H1 (cell line): ENCODE measurements around the gene UNC5B. TPM values are rescaled to one million over a fixed set of nuclear protein-coding genes. Genes with fewer than 3 reads are reported as not detected.
A peak's percentile ranks its signal among the peaks of the same experiment; 100 is the strongest.

Experiments used
- CTCF ChIA-PET: fragments of 300-600 bp; sonication (Branson Sonifier 250); formaldehyde crosslinking; loops from one replicate; lab custom pipeline; 2021; ENCODE audit not compliant: partially characterized antibody; lab: Charles Lee
- POLR2A ChIA-PET: fragments of 300-600 bp; sonication (Branson Sonifier 250); formaldehyde crosslinking; loops from one replicate; lab custom pipeline; 2021; ENCODE audit warnings: inconsistent platforms; ENCODE audit not compliant: partially characterized antibody; lab: Charles Lee
- DNase-seq, 2 experiments: peaks; one replicate each; pipeline versions ENCODE4 v3.0.0 to v3.0.0-alpha.2; 2010 to 2022; ENCODE audit warnings: low spot score in 2 of 2, low read depth in 1 of 2, mixed read lengths in 1 of 2
- FAIRE-seq: peaks from 2 replicates; lab custom pipeline; 2011; peaks lifted over from hg19 to GRCh38; lab: Jason Lieb, UNC
- H2AFZ ChIP-seq: 2 replicates; pipeline ENCODE4 v1.8.1; 2012; ENCODE audit warnings: low read length, inconsistent platforms
- H2AK5ac ChIP-seq: 2 replicates; pipeline ENCODE4 v1.6.1; 2013; ENCODE audit warnings: low read depth, low read length
- H2BK120ac ChIP-seq: replicated peaks from 2 replicates; pipeline ENCODE3; 2013; ENCODE audit warnings: low read depth, low read length, inconsistent platforms
- H2BK12ac ChIP-seq: 2 replicates; pipeline ENCODE4 v1.6.1; 2013; ENCODE audit warnings: low read depth, low read length
- H2BK15ac ChIP-seq: 2 replicates; pipeline ENCODE4 v1.6.1; 2013; ENCODE audit warnings: low read length
- H2BK20ac ChIP-seq: 2 replicates; pipeline ENCODE4 v1.6.1; 2013; ENCODE audit warnings: low read length
- H2BK5ac ChIP-seq: 2 replicates; pipeline ENCODE4 v1.6.1; 2013; ENCODE audit warnings: low read depth, low read length
- H3K14ac ChIP-seq: 2 replicates; pipeline ENCODE4 v1.6.1; 2013; ENCODE audit warnings: inconsistent platforms; ENCODE audit not compliant: insufficient read length
- H3K18ac ChIP-seq: 2 replicates; pipeline ENCODE4 v1.6.1; 2013; ENCODE audit warnings: low read length; ENCODE audit errors: extremely low read depth
- H3K23ac ChIP-seq: 2 replicates; pipeline ENCODE4 v1.6.1; 2013; ENCODE audit warnings: inconsistent platforms; ENCODE audit not compliant: insufficient read length
- H3K23me2 ChIP-seq: 2 replicates; pipeline ENCODE4 v1.6.1; 2013; ENCODE audit warnings: low read depth, low read length
- H3K27ac ChIP-seq: 2 replicates; pipeline ENCODE4 v1.6.1; 2011; ENCODE audit warnings: low read depth, low read length, inconsistent platforms
- H3K27me3 ChIP-seq, 4 experiments: replicated peaks in 1 of 4; 1 replicate in 1 of 4; 2 replicates in 3 of 4; pipeline versions ENCODE4 v1.6.1 to v1.8.1; 2011 to 2013; ENCODE audit warnings: low read length in 3 of 4, mild to moderate bottlenecking in 3 of 4, inconsistent platforms in 2 of 4, mixed read lengths in 2 of 4, moderate library complexity in 1 of 4; ENCODE audit not compliant: control insufficient read depth in 3 of 4, insufficient read depth in 3 of 4; ENCODE audit errors: extremely low read depth in 1 of 4
- H3K36me3 ChIP-seq, 4 experiments: 2 replicates each; pipeline versions ENCODE4 v1.6.1 to v1.8.1; 2011 to 2013; ENCODE audit warnings: mild to moderate bottlenecking in 4 of 4, low read length in 3 of 4, moderate library complexity in 2 of 4, control low read depth in 1 of 4, inconsistent platforms in 1 of 4; ENCODE audit not compliant: insufficient read depth in 4 of 4, control insufficient read depth in 2 of 4
- H3K4ac ChIP-seq: replicated peaks from 2 replicates; pipeline ENCODE3; 2013; ENCODE audit warnings: low read length, low read depth, mixed read lengths, inconsistent platforms; ENCODE audit not compliant: insufficient read length
- H3K4me1 ChIP-seq, 4 experiments: replicated peaks in 1 of 4; 1 replicate in 1 of 4; 2 replicates in 3 of 4; pipeline versions ENCODE4 v1.6.1 to v1.8.1; 2011 to 2013; ENCODE audit warnings: low read length in 3 of 4, inconsistent platforms in 2 of 4, mixed read lengths in 1 of 4; ENCODE audit not compliant: insufficient read depth in 4 of 4, control insufficient read depth in 3 of 4
- H3K4me2 ChIP-seq, 2 experiments: 2 replicates each; pipeline versions ENCODE4 v1.6.1 to v1.8.1; 2011 to 2013; ENCODE audit warnings: low read depth in 2 of 2, low read length in 2 of 2, control low read depth in 1 of 2, inconsistent platforms in 1 of 2, mild to moderate bottlenecking in 1 of 2; ENCODE audit not compliant: insufficient read depth in 1 of 2
- H3K4me3 ChIP-seq, 4 experiments: fragments of 200-600, 300-600 bp in 1 of 4; sonication (generic), shearing (Covaris generic), sonication (Bioruptor Twin) in 1 of 4; 2 replicates each; pipeline versions ENCODE4 v1.5.1 to v1.8.1; 2011 to 2016; ENCODE audit warnings: low read length in 4 of 4, low read depth in 3 of 4, control low read depth in 2 of 4, inconsistent platforms in 2 of 4, mild to moderate bottlenecking in 2 of 4, mixed read lengths in 1 of 4, moderate library complexity in 1 of 4; ENCODE audit not compliant: insufficient read depth in 2 of 4; ENCODE audit errors: extremely low read depth in 1 of 4
- H3K56ac ChIP-seq: replicated peaks from 2 replicates; pipeline ENCODE3; 2013; ENCODE audit warnings: low read depth, mild to moderate bottlenecking, mixed read lengths, low read length, inconsistent platforms; ENCODE audit not compliant: insufficient read length
- H3K79me1 ChIP-seq: 2 replicates; pipeline ENCODE4 v1.6.1; 2013; ENCODE audit warnings: low read depth, low read length, control low read depth
- H3K79me2 ChIP-seq, 2 experiments: 2 replicates each; pipeline versions ENCODE4 v1.6.1 to v1.8.1; 2012 to 2013; ENCODE audit warnings: low read length in 2 of 2, mild to moderate bottlenecking in 2 of 2, inconsistent platforms in 1 of 2; ENCODE audit not compliant: insufficient read depth in 2 of 2, control insufficient read depth in 1 of 2
- H3K9ac ChIP-seq, 4 experiments: replicated peaks in 1 of 4; 1 replicate in 1 of 4; 2 replicates in 3 of 4; pipeline versions ENCODE4 v1.6.1 to v1.8.1; 2011 to 2013; ENCODE audit warnings: low read depth in 3 of 4, low read length in 3 of 4, control low read depth in 2 of 4, mild to moderate bottlenecking in 2 of 4, moderate library complexity in 2 of 4, inconsistent platforms in 1 of 4; ENCODE audit errors: extremely low read depth in 1 of 4
- H3K9me3 ChIP-seq, 2 experiments: 2 replicates each; pipeline versions ENCODE4 v1.6.1 to v1.8.1; 2012 to 2013; ENCODE audit warnings: mild to moderate bottlenecking in 2 of 2, moderate library complexity in 2 of 2, control low read depth in 1 of 2, inconsistent platforms in 1 of 2, low read depth in 1 of 2, low read length in 1 of 2, mixed read lengths in 1 of 2; ENCODE audit not compliant: insufficient read depth in 2 of 2
- H4K20me1 ChIP-seq, 2 experiments: replicated peaks in 1 of 2; 2 replicates each; pipeline versions ENCODE3 to v1.8.1; 2011 to 2013; ENCODE audit warnings: inconsistent platforms in 2 of 2, low read length in 2 of 2, mild to moderate bottlenecking in 1 of 2; ENCODE audit not compliant: insufficient read depth in 2 of 2, control insufficient read depth in 1 of 2
- H4K5ac ChIP-seq: 2 replicates; pipeline ENCODE4 v1.6.1; 2013; ENCODE audit warnings: low read length, low read depth, mixed read lengths, inconsistent platforms; ENCODE audit not compliant: insufficient read length
- H4K8ac ChIP-seq: 2 replicates; pipeline ENCODE4 v1.8.0; 2013; ENCODE audit warnings: mild to moderate bottlenecking, moderate library complexity, low read length, inconsistent platforms; ENCODE audit not compliant: insufficient read depth; ENCODE audit errors: extremely low read depth
- H4K91ac ChIP-seq: replicated peaks from 2 replicates; pipeline ENCODE3; 2013; ENCODE audit warnings: low read length, mixed read lengths, inconsistent platforms; ENCODE audit not compliant: insufficient read length
- SP4 ChIP-seq: IDR thresholded peaks from 2 replicates; pipeline ENCODE4 v1.6.1; 2012; ENCODE audit warnings: low read length, inconsistent platforms
- SRF ChIP-seq: IDR thresholded peaks from 2 replicates; pipeline ENCODE4 v1.6.1; 2011; ENCODE audit warnings: mild to moderate bottlenecking, low read depth, low read length, moderate library complexity
- WGBS, 2 experiments: shearing (Covaris generic) in 1 of 2; methylation state at CpG; one replicate each; pipeline versions ENCODE4 v1.1.6 to v1.1.7; 2013 to 2015; ENCODE audit warnings: low lambda C conversion rate in 2 of 2, mixed read lengths in 2 of 2, inconsistent platforms in 1 of 2, low coverage in 1 of 2, missing lambda C conversion rate in 1 of 2; ENCODE audit not compliant: insufficient replicate concordance in 2 of 2, insufficient coverage in 1 of 2, insufficient read length in 1 of 2; ENCODE audit errors: extremely low coverage in 1 of 2, missing lambda C conversion rate in 1 of 2; 5-methylcytosine and 5-hydroxymethylcytosine counted together
- polyA plus RNA-seq, 7 experiments: library from polyadenylated mRNA; depleted of rRNA in 3 of 7; stranded (reverse) in 5 of 7; unstranded in 2 of 7; fragments of >200 nt in 5 of 7; fragments of 200-250 nt in 2 of 7; gene quantifications; 1 replicate in 5 of 7; 2 replicates in 1 of 7; 4 replicates in 1 of 7; pipeline versions ENCODE4 v1.2.1 to v1.2.3, GENCODE V29; 2011 to 2013; ENCODE audit warnings: missing spikeins in 2 of 7, mixed read lengths in 2 of 7
- total RNA-seq: library from RNA; stranded (reverse); fragmentation: NEBNext Ultra II Directional; extraction: Animal tissue kit (Norgen Biotek cat#: 25700); gene quantifications from 2 replicates; pipeline ENCODE4 v1.2.1, GENCODE V29; 2021

Gene UNC5B
- total and polyA plus RNA-seq, 2 of the 8 experiments (the other 6 are each of a cell fraction or from before 2014, with no cell fraction given) = 27.9 to 31.8 TPM

DNA sequence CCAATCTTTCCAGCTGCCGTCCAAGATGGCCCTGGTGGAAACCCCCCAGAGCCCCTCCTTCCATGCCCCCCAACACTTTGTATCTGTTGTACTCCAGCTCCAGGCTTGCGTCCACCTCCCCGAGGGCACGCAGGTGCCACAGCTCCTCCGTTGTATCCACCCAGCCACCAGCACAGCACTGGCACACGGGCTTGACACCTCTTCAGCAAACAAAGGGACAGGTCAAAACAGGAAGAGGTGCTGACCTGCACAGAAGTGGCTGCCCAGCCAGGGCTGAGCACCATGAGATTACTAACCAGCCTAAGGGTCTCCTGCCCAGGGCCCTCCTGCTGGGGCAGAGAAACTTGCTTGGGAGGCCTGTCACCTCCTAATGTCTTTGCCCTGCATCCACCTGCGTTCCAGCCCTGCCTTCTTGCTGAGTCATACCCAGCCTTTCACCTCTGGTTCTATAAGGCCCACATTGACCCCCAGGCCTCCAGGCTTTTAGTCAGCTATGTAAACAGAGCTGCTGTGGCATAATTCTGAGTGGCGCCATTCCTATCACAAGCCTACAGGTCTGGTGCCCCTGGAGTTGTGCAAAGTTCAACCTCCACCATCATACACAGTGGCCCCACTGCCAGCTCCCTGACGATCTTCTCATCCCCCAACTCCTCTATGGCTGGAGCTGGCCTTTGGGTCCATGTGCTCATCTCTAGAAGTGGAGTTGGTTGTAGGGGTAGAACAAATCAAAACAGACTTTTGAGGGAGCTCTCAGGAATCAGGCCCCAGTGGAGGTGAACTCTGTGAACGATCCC is 127.6 kb downstream of the UNC5B start:
- POLR2A ChIA-PET = interaction anchor here (0.8 to 1.1 kb wide), 2 partner anchors 15 to 27 kb away, joined by 3 read pairs; no protein-coding TSS in a partner anchor
- Histone ChIP-seq H2BK120ac (no peak overlapping the region), H3K18ac (no peak overlapping the region), H4K5ac (no peak overlapping the region), H4K20me1 (no peaks in the 10 kb centered on the region), H3K79me2 (no peaks in the 10 kb centered on the region), H3K56ac (no peak overlapping the region), H4K8ac (no peak overlapping the region), H3K9me3 (no peaks in the 10 kb centered on the region), H3K4me2 (no peak overlapping the region), H2BK15ac (no peak overlapping the region; the same call in 1 of the 2 replicates), H3K4me1 (peaks cover 16 to 33% (median 25%) of the 10 kb centered on the region in 4 experiments), H3K79me1 (no peaks in the 10 kb centered on the region), H3K27me3 (no peaks in the 10 kb centered on the region), H2BK5ac (peak overlapping the region; percentile 32; the same call in 1 of the 2 replicates), H3K4me3 (no peak overlapping the region), H3K23ac (no peak overlapping the region), H3K36me3 (no peaks in the 10 kb centered on the region), H4K91ac (no peak overlapping the region), H3K9ac (no peak overlapping the region), H2AK5ac (no peak overlapping the region), H3K4ac (no peak overlapping the region), H2AFZ (no peak overlapping the region), H3K23me2 (no peaks in the 10 kb centered on the region), H2BK20ac (0 out of 2 replicates have a peak overlapping the region, but pooled peaks have one; percentile 41), H2BK12ac (0 out of 2 replicates have a peak overlapping the region, but pooled peaks have one; percentile 27), H3K14ac (no peak overlapping the region), H3K27ac (no peak overlapping the region)
- CTCF ChIA-PET = interaction anchor here (0.7 to 3.2 kb wide), 10 partner anchors 9 to 300 kb away, joined by 3 to 19 read pairs (median 4); partner anchors contain the start of gene SLC29A3
- FAIRE-seq = no peak
- 91% methylated on average over 10 of the region's 10 CpGs; no CpG with 5 or more reads in 1 of the 2 experiments for WGBS, 2 experiments
- DNase-seq = no peak
- no peak for TF ChIP-seq SP4
- TF ChIP-seq SRF = no peak
